Immature natural killer cell (primary cell): ENCODE results near the gene ABLIM2. TPM values are rescaled to one million over a fixed set of nuclear protein-coding genes. Genes with fewer than 3 reads are reported as not detected.

Experiments used
- DNase-seq, 3 donors: peaks; one replicate each; pipeline ENCODE4 v3.0.0; 2022; ENCODE audit warnings: mixed read lengths in 1 of 3
- H3K27ac Mint-ChIP-seq, 6 donors: one replicate each; pipeline ENCODE4 v1.8.0; 2020; ENCODE audit warnings: mixed read lengths in 6 of 6, mild to moderate bottlenecking in 5 of 6, inconsistent platforms in 4 of 6, moderate library complexity in 3 of 6
- H3K27me3 Mint-ChIP-seq, 3 donors: one replicate each; pipeline ENCODE4 v1.8.0; 2020 to 2021; ENCODE audit warnings: low read depth in 3 of 3, mild to moderate bottlenecking in 3 of 3, mixed read lengths in 3 of 3, moderate library complexity in 3 of 3, inconsistent platforms in 1 of 3
- H3K36me3 Mint-ChIP-seq, 3 donors: one replicate each; pipeline ENCODE4 v1.8.0; 2020; ENCODE audit warnings: mixed read lengths in 3 of 3, inconsistent platforms in 2 of 3, mild to moderate bottlenecking in 2 of 3
- H3K4me1 Mint-ChIP-seq, 2 donors: one replicate each; pipeline ENCODE4 v1.8.0; 2020; ENCODE audit warnings: inconsistent platforms in 2 of 2, mild to moderate bottlenecking in 2 of 2, mixed read lengths in 2 of 2, moderate library complexity in 1 of 2
- H3K4me3 Mint-ChIP-seq, 5 donors: one replicate each; pipeline ENCODE4 v1.8.0; 2020; ENCODE audit warnings: mild to moderate bottlenecking in 5 of 5, mixed read lengths in 5 of 5, inconsistent platforms in 3 of 5, moderate library complexity in 3 of 5
- H3K9me3 Mint-ChIP-seq, 6 donors: one replicate each; pipeline ENCODE4 v1.8.0; 2020; ENCODE audit warnings: mild to moderate bottlenecking in 6 of 6, mixed read lengths in 6 of 6, inconsistent platforms in 4 of 6, moderate library complexity in 3 of 6
- polyA plus RNA-seq, 3 donors: library from polyadenylated mRNA; unstranded; fragments of 300-500 nt; fragmentation: Illumina TruSeq; gene quantifications; one replicate each; pipeline ENCODE4 v1.2.3, GENCODE V29; 2021

The ABLIM2 gene
- polyA plus RNA-seq, 3 donors from 2014 or later: 0.27 to 4.1 (median 0.43) TPM

DNA sequence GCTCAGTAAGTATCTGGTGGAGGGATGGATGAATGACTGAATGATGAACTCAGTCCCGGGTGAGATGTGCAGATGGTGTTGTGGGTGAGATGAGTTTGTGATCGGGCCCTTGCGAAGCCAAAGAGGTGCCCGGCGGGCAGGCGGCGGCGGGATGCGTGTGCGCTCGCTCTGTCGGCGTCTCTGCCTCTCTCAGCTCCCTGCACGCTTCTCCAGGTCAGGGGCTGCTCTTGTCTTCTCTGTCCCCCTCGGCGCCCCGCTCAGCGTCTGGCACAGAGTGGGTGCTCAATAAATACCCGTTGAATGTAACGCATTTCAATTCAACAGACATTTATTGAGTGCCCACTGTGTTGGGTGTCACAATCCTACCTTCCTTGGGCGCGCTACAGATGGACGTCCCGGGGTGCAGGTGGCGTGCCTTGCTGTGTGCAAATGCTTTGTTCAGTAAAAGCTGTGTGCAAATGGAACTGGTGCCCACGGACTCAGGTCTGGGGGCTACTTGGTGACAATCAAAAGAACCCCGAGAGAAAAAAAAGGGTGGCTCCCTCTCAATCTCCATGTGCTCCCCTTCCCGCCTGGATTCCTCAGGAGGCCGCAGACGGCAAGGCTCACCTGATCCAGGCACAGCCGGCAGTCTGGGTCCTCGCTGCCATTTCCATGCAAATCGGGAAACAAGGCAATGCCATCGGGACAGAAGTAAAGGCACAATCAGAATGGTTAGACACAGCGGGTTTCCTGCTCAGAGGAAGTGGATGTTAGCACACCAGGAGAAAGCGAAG lies 153.4 kb downstream of the ABLIM2 start:
- Mint-ChIP-seq H3K4me3 (no peak overlapping the region), H3K27me3 (peaks cover 2 to 10% (median 10%) of the 10 kb centered on the region in 3 donors), H3K36me3 (no peaks in the 10 kb centered on the region), H3K9me3 (no peaks in the 10 kb centered on the region), H3K4me1 (no peaks in the 10 kb centered on the region), H3K27ac (no peak overlapping the region)
- no peak for DNase-seq

DNA sequence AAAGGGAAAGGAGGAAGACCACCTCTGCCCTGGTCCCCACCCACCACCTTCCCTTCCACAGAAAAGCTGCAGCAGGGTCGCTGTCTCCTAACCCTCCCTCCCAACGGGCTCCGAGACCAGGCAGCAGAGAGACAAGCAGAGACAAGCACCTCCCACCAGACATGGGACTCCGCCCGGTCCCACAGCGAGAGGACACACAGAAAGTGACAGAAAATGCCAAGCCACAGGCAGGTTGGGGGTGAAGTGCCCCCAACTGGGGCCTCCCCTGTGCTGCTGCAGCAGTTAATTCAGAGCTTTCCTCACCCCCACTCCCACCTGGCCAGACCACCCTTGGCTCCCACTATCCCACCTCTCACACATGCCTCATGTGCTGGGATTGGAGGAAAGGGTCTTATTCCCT lies 154.5 kb downstream of the ABLIM2 start:
- no peaks in the 10 kb centered on the region for H3K36me3 Mint-ChIP-seq
- H3K27ac Mint-ChIP-seq: no peak overlapping the region
- DNase-seq: no peak
- no peaks in the 10 kb centered on the region for H3K9me3 Mint-ChIP-seq
- H3K4me3 Mint-ChIP-seq: no peak overlapping the region
- no peaks in the 10 kb centered on the region for H3K4me1 Mint-ChIP-seq
- H3K27me3 Mint-ChIP-seq: peaks cover 2 to 12% (median 10%) of the 10 kb centered on the region in 3 donors

DNA sequence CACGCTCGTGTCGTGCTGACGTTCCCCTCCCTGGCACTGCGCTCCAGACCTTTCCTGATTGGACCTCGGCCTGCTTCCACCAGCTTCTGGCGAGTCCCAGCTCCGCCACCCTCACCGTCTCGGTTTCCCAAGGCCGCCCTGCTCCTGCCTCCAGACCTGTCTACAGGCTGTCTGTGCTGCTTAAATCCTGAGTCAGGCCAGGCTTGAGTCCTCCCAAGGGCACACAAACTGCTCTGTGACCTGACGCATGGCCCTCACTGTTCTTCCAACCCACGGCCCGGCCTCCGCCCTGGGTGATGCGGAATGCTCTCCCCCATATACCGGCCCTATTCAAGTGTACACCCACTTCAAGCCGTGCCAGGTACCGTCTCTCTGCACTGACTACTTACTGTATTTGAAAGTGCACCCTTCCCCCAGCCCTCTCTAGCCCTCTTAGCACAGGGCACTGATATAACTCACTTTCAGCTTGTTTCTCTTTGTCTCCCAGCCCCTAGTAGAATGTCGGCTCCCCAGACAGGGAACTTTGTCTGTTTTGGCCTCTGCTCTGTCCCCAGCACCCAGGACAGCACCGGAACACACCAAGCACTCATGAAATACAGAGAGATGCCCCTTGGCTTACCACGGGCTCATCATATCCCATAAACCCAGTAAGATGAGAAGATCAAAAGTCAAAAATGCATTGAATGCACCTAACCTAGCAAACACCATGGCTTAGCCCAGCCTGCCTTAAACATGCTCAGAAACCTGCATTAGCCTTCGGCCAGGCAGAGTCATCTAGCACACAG lies 155.9 kb downstream of the ABLIM2 start:
- Mint-ChIP-seq H3K27me3 (peaks cover 5 to 12% (median 10%) of the 10 kb centered on the region in 3 donors), H3K4me3 (no peak overlapping the region), H3K27ac (no peak overlapping the region), H3K36me3 (no peaks in the 10 kb centered on the region), H3K4me1 (no peaks in the 10 kb centered on the region), H3K9me3 (no peaks in the 10 kb centered on the region)
- DNase-seq: no peak

DNA sequence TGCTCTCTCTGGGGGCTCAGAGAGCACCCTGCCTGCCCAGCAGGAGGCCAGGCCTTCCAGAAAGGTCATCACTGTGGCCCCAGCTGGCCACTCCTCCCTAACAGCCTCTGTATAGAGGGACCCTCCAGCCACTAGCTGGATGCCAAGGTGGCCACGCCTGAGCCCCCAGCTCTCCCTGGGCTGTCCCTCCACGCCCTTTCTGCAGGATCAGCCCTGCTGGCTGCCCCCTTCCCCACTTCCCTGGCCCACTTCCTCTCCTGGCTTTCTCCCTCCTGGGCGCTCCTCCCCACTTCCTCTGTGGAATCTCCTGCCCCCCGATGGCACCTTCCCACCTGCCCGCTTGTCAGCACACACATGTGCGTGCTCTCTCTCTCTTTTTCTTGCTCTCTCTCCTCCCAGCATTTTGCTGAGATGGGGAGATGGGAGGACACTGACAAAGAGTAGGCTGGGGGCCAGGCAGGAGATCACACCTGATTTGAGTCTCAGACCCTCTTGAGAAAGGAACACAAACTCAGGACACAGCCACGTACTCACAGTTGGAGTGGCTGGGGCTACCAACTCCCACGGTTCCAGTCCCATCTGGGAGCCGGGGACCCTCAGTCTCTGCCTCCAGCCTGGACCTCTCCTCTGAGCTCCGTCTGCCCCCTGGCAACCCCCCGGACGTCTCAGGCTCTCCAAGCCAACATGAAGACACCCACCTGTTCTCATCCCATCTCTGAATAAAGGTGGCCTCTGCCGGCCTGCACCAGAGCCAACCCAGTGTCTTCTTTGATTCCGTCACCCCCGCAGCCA lies 156.9 kb downstream of the ABLIM2 start:
- H3K9me3 Mint-ChIP-seq: no peaks in the 10 kb centered on the region
- H3K27ac Mint-ChIP-seq: no peak overlapping the region

DNA sequence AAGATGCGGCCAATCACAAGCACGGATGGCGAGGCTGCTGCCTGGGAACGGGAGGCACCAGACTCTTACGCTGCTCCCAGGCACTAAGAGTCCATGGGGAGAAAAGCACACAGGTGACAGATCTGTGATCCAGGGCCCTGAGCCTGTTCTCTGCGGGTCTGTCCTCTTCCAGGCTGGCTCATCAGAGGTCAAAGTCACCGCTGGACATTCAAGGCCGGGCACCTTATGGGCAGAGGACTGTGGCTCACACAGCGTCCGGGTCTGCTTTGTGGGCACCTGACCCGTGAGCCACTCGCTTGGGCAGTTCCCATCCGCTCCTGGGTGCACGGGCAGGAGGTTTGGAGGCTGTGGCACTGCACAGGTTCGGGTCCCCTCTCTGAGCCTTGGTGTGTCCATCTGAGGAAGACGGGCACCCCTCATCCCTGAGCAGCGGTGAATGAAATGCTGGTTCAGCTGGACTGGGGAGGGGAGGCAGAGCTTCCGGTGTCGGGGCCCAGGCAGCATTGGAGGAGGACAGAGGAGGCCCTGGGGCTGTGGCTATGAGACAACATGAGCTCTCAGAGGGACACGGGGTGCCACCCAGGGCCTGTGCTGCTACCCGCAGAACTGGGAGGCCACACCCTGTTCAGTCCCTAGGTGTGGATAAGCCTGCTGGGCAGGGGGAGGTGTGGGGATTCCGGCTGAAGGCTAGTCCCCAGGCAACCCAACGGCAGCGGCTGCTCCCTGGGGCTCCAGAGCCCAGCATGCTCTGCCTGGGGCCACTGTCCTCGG lies 157.7 kb downstream of the ABLIM2 start:
- DNase-seq: no peak
- H3K27me3 Mint-ChIP-seq: peaks cover 7 to 10% (median 8%) of the 10 kb centered on the region in 3 donors
- no peak overlapping the region for H3K27ac Mint-ChIP-seq
- H3K4me1 Mint-ChIP-seq: no peaks in the 10 kb centered on the region
- no peaks in the 10 kb centered on the region for H3K9me3 Mint-ChIP-seq
- H3K36me3 Mint-ChIP-seq: no peaks in the 10 kb centered on the region
- H3K4me3 Mint-ChIP-seq: no peak overlapping the region

More for the DNA sequence above, 156.9 kb downstream of the ABLIM2 start:
- no peak for DNase-seq
- H3K4me3 Mint-ChIP-seq: no peak overlapping the region
- peaks cover 7 to 10% (median 8%) of the 10 kb centered on the region in 3 donors for H3K27me3 Mint-ChIP-seq
- no peaks in the 10 kb centered on the region for H3K4me1 Mint-ChIP-seq
- no peaks in the 10 kb centered on the region for H3K36me3 Mint-ChIP-seq

DNA sequence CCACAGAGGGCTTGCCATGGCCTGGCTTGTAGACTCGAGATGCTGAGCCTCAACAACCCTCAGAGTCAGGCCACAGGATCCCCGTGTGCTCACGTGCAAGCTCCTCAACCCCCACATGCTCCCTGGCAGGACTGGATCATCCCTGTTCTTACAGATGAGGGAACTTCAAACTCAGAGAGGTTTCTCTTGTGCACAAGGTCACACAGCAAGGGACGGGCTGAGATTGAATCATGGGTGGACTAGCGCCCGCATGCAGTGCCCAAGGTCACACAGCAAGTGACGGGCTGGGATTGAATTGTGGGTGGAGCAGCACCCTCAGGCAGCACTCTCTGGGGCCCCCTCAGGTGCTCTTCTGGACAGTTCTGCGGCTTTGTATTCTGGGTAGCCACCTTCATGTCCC lies 158.4 kb downstream of the ABLIM2 start:
- Mint-ChIP-seq H3K4me3 (no peak overlapping the region), H3K9me3 (no peaks in the 10 kb centered on the region), H3K27me3 (peaks cover 7 to 10% (median 8%) of the 10 kb centered on the region in 3 donors), H3K27ac (no peak overlapping the region), H3K4me1 (no peaks in the 10 kb centered on the region), H3K36me3 (no peaks in the 10 kb centered on the region)
- DNase-seq: no peak

DNA sequence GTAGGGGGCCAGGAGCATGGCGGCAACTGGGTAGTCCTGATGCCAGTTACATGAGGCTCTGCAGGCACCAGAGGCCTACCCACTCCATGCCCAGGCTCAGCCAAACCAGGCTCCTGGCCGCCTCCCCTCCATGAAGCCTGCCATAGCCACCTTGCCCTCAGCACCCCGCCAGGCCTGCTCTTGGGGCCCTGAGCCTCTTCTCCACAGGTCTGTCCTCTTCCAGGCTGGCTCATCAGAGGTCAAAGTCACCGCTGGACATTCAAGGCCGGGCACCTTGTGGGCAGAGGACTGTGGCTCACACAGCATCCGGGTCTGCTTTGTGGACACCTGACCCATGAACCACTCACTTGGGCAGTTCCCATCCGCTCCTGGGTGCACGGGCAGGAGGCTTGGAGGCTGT lies 158.9 kb downstream of the ABLIM2 start:
- Mint-ChIP-seq H3K27me3 (peaks cover 7 to 10% (median 7%) of the 10 kb centered on the region in 3 donors), H3K4me1 (no peaks in the 10 kb centered on the region), H3K27ac (no peak overlapping the region), H3K36me3 (no peaks in the 10 kb centered on the region), H3K9me3 (no peaks in the 10 kb centered on the region), H3K4me3 (no peak overlapping the region)
- DNase-seq: no peak

DNA sequence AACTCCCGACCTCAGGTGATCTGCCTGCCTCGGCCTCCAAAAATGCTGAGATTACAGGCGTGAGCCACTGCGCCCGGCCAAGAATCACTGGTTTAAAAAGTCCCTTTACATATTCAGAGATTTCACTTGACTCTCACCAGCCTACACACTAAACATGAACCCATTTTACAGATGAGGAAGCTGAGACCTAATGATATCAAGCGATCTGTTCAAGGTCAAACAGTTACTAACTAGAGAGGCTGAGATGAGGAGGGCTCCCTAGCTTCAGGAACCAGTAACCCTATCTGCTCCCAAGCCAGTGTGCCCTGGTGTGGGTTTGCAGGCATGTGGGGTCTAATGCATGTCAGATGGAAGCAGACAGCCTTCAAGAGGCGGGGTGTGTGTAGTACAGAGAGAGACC lies 159.3 kb downstream of the ABLIM2 start:
- Mint-ChIP-seq H3K9me3 (no peaks in the 10 kb centered on the region), H3K36me3 (no peaks in the 10 kb centered on the region), H3K4me3 (no peak overlapping the region), H3K27me3 (peaks cover 7 to 10% (median 7%) of the 10 kb centered on the region in 3 donors), H3K4me1 (no peaks in the 10 kb centered on the region), H3K27ac (no peak overlapping the region)
- no peak for DNase-seq

DNA sequence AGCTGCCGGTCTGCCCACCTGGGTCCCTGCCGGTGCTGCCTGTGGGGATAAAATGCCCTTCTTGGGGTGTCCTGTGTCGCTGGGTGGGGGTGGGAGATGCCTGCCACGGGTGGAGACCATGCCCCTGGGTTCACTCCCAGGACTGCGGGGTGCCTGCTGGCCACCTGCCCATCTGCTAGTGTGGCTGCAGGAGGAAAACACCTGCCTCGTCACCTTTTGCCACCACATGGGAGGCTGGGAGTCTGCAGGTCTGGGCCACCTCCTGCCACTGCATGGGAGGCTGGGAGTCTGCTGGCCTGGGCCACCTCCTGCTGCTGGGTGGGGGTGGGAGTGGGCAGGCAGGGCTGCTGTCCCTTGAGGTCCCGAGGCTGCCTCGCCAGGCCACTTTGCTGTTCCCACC lies 160.2 kb downstream of the ABLIM2 start:
- no peak overlapping the region for H3K4me3 Mint-ChIP-seq
- no peaks in the 10 kb centered on the region for H3K9me3 Mint-ChIP-seq
- H3K27me3 Mint-ChIP-seq: peaks cover 7 to 10% (median 7%) of the 10 kb centered on the region in 3 donors
- no peak overlapping the region for H3K27ac Mint-ChIP-seq
- no peak for DNase-seq
- no peaks in the 10 kb centered on the region for H3K36me3 Mint-ChIP-seq
- H3K4me1 Mint-ChIP-seq: no peaks in the 10 kb centered on the region

DNA sequence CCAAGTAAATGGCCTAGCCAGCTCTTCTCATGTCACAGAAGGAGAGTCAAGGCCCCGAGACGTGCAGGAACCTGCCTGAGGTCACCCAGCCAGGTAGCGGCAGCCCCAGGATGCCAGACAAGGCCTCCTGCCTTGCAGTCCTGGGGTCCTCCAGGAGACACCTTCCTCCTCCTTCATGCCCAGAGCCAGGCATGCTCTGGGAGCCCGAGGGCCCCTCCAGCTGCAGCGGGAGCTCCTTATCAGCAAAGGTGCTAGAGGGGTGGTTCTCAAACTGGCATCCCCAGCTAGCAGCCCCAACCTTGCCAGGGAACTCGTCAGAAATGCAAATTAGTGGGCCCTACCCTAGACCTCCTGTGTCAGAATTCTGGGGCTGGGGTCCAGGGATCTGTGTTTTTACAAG lies 162.7 kb downstream of the ABLIM2 start:
- no peaks in the 10 kb centered on the region for H3K9me3 Mint-ChIP-seq
- no peak for DNase-seq
- no peak overlapping the region for H3K4me3 Mint-ChIP-seq
- no peak overlapping the region for H3K27ac Mint-ChIP-seq
- no peaks in the 10 kb centered on the region for H3K4me1 Mint-ChIP-seq
- H3K27me3 Mint-ChIP-seq: peaks cover 0 to 4% (median 3%) of the 10 kb centered on the region in 3 donors
- H3K36me3 Mint-ChIP-seq: peaks cover 0 to 3% (median 0%) of the 10 kb centered on the region in 3 donors

DNA sequence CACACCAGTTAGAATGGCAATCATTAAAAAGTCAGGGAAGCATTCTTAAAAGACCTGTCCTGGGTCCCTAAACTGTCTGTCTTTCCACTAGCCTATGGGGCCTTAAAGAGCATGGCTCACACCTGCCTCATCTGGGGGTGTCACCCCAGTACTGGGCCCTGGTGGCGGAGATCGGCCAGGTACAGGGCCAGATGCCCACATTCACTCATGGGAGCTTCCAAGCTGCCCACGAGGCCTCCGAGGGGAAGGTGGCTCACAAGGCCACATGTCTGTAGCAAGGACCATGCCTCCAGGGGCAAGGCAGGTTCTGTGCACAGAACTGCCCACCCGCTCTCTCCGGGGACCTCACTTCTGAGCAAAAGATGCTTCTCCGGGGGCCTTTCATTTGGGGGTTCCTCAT lies 163.5 kb downstream of the ABLIM2 start:
- no peak for DNase-seq
- Mint-ChIP-seq H3K36me3 (peaks cover 0 to 3% (median 0%) of the 10 kb centered on the region in 3 donors), H3K4me1 (no peaks in the 10 kb centered on the region), H3K27me3 (peaks cover 0 to 4% (median 3%) of the 10 kb centered on the region in 3 donors), H3K9me3 (no peaks in the 10 kb centered on the region), H3K27ac (no peak overlapping the region), H3K4me3 (no peak overlapping the region)

DNA sequence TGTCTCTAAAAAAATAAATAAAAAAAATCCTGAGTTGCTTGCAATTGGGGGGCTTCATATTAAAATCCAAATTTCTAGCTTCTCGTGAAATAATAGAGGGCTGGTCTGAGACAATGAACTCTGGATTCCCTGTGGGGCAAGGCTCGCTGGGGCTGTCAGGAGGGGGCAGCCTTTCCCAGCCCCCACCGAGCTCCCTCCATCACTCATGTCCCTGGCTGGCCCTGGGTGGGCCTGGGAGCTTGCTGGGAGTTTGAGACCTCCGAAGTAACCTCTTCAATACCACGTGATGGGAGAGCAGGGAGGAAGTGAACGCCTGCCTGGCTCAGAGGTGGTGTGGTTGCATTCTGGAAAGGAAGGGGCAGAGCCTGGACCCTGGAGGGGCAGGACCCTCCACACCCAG lies 164.9 kb downstream of the ABLIM2 start:
- peaks cover 0 to 7% (median 4%) of the 10 kb centered on the region in 3 donors for H3K36me3 Mint-ChIP-seq
- peaks cover 0 to 3% (median 0%) of the 10 kb centered on the region in 3 donors for H3K27me3 Mint-ChIP-seq
- DNase-seq: no peak
- H3K4me3 Mint-ChIP-seq: no peak overlapping the region
- no peaks in the 10 kb centered on the region for H3K4me1 Mint-ChIP-seq
- H3K27ac Mint-ChIP-seq: no peak overlapping the region
- peaks cover 0 to 3% (median 0%) of the 10 kb centered on the region in 6 donors for H3K9me3 Mint-ChIP-seq

DNA sequence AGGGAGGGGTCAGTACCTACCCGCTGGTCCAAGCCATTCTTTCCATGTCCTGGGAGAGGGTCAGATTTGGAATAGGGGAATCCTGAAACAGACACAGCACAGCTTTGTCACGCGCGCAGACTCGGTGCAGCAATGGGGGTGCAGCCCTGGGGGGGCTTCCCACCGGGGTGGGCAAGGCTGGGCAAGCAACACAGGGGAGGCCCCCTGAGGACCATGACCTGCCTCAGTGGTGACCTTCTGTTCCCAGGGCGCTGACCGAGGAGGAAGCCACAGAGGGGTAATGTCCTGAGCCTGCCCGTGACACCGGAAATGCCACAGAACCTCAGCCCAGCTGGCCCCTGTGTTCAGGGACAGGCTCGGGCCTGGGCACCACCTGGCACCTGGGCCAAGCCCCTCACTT lies 165.8 kb downstream of the ABLIM2 start:
- peaks cover 0 to 3% (median 0%) of the 10 kb centered on the region in 6 donors for H3K9me3 Mint-ChIP-seq
- peaks cover 0 to 2% (median 0%) of the 10 kb centered on the region in 3 donors for H3K27me3 Mint-ChIP-seq
- H3K4me1 Mint-ChIP-seq: no peaks in the 10 kb centered on the region
- no peak overlapping the region for H3K4me3 Mint-ChIP-seq
- H3K27ac Mint-ChIP-seq: no peak overlapping the region
- H3K36me3 Mint-ChIP-seq: peaks cover 0 to 7% (median 4%) of the 10 kb centered on the region in 3 donors
- DNase-seq: no peak
